Activated naive CD4-positive, alpha-beta T cell treated with anti-CD3 and anti-CD28 coated beads for 36 hours (primary cell): ENCODE results near the gene SNX14. TPM values are rescaled to one million over a fixed set of nuclear protein-coding genes. Genes with fewer than 3 reads are reported as not detected.
"Not testable (repeated sequence)": the region's sequence is repeated elsewhere in the genome, so short reads cannot be mapped to it uniquely, and the experiment has no call there.

Source experiments
- CTCF ChIA-PET: fragments of 350-600 bp; sonication (Branson Sonifier 250); formaldehyde crosslinking; loops from one replicate; lab custom pipeline; 2021; ENCODE audit warnings: antibody characterized with exemption; lab: Charles Lee
- DNase-seq: peaks from one replicate; pipeline ENCODE4 v3.0.0-alpha.2; 2020
- H3K27ac Mint-ChIP-seq: one replicate; pipeline ENCODE4 v1.8.0; 2021; ENCODE audit warnings: mild to moderate bottlenecking, mixed read lengths
- H3K27me3 Mint-ChIP-seq: one replicate; pipeline ENCODE4 v1.8.0; 2021; ENCODE audit warnings: low read depth, mixed read lengths
- H3K36me3 Mint-ChIP-seq: one replicate; pipeline ENCODE4 v1.8.0; 2021; ENCODE audit warnings: low read depth, mixed read lengths
- H3K4me1 Mint-ChIP-seq: one replicate; pipeline ENCODE4 v1.8.0; 2021; ENCODE audit warnings: low read depth, mixed read lengths
- H3K4me3 Mint-ChIP-seq: one replicate; pipeline ENCODE4 v1.8.0; 2021; ENCODE audit warnings: mild to moderate bottlenecking, moderate library complexity, mixed read lengths
- H3K9me3 Mint-ChIP-seq: one replicate; pipeline ENCODE4 v1.8.0; 2021; ENCODE audit warnings: mixed read lengths
- intact Hi-C: fragments of 100-400 bp; cut with micrococcal nuclease; formaldehyde crosslinking; loops from one replicate; pipeline ENCODE4 v1.15.1; 2023
- total RNA-seq, 2 experiments: library from RNA; stranded (reverse); gene quantifications; one replicate each; pipeline ENCODE4 v1.2.3, GENCODE V29; 2021

Gene SNX14
- total RNA-seq, result 10 to 100 TPM; 18.8 to 22.6 TPM

GRCh38 chr6:85593438-85594196, at the start of gene SNX14:
Gene SNX14, minus strand, starts transcription at chr6:85593858. Its CDS starts 140 bp downstream, at chr6:85593718.
- peaks cover 12% of the 10 kb centered on the region for H3K36me3 Mint-ChIP-seq

GRCh38 chr6:85642774-85643536, 49.3 kb upstream of the SNX14 start, which contains the start of gene SYNCRIP:
Gene SYNCRIP, minus strand, starts transcription at chr6:85642886. Its CDS starts 1,447 bp downstream, at chr6:85641439.
- CTCF ChIA-PET, result interaction anchor here (0.6 to 2.7 kb wide), 5 partner anchors 21 to 36 kb away, joined by 3 to 14 read pairs (median 4); no protein-coding TSS in a partner anchor
- DNase-seq, result peak; percentile 98
- peaks cover 37% of the 10 kb centered on the region for H3K4me1 Mint-ChIP-seq
- H3K4me3 Mint-ChIP-seq, result peak within 1 kb of the TSS; percentile 84
- H3K36me3 Mint-ChIP-seq, result peaks cover 44% of the 10 kb centered on the region
- peak within 1 kb of the TSS; percentile 99 for H3K27ac Mint-ChIP-seq
- intact Hi-C loops, result loop anchor here (1.0 to 5.0 kb wide), 6 partner anchors 35 to 1784 kb away; partner anchors contain the start of genes CEP162, CYB5R4 and ZNF292
- H3K27me3 Mint-ChIP-seq, result no peaks in the 10 kb centered on the region
- H3K9me3 Mint-ChIP-seq, result no peaks in the 10 kb centered on the region

More at GRCh38 chr6:85593438-85594196, at the start of gene SNX14:
- peaks cover 30% of the 10 kb centered on the region for H3K4me1 Mint-ChIP-seq
- no peaks in the 10 kb centered on the region for H3K27me3 Mint-ChIP-seq
- DNase-seq, result peak; percentile 77
- H3K27ac Mint-ChIP-seq, result peak within 1 kb of the TSS; percentile 94
- no peaks in the 10 kb centered on the region for H3K9me3 Mint-ChIP-seq
- CTCF ChIA-PET, result interaction anchor here (1.0 to 1.3 kb wide), 2 partner anchors 58 to 111 kb away, joined by 3 to 4 read pairs; no protein-coding TSS in a partner anchor
- H3K4me3 Mint-ChIP-seq, result peak within 1 kb of the TSS; percentile 93
- intact Hi-C loops, result loop anchor here (1.0 to 5.0 kb wide), 7 partner anchors 16 to 1564 kb away; partner anchors contain the start of genes CEP162 and ZNF292

GRCh38 chr6:85641897-85642773, 48.5 kb upstream of the SNX14 start:
- Mint-ChIP-seq H3K4me1 (peaks cover 45% of the 10 kb centered on the region), H3K4me3 (peak overlapping the region; percentile 84), H3K9me3 (no peaks in the 10 kb centered on the region), H3K36me3 (peaks cover 52% of the 10 kb centered on the region), H3K27ac (peak overlapping the region; percentile 99), H3K27me3 (no peaks in the 10 kb centered on the region)
- CTCF ChIA-PET, result interaction anchor here (1.3 to 3.4 kb wide), 5 partner anchors 28 to 37 kb away, joined by 3 to 17 read pairs (median 7); no protein-coding TSS in a partner anchor
- peak; percentile 61 for DNase-seq
- intact Hi-C loops, result loop anchor here (2.0 to 5.0 kb wide), 3 partner anchors 17 to 1415 kb away; partner anchors contain the start of gene CEP162

GRCh38 chr6:85641522-85641896, 47.9 kb upstream of the SNX14 start:
- H3K9me3 Mint-ChIP-seq, result no peaks in the 10 kb centered on the region
- no peak for DNase-seq
- CTCF ChIA-PET, result interaction anchor here (1.2 to 3.4 kb wide), 2 partner anchors 10 to 36 kb away, joined by 5 to 17 read pairs; no protein-coding TSS in a partner anchor
- peaks cover 49% of the 10 kb centered on the region for H3K4me1 Mint-ChIP-seq
- peak overlapping the region; percentile 93 for H3K27ac Mint-ChIP-seq
- H3K27me3 Mint-ChIP-seq, result no peaks in the 10 kb centered on the region
- peak overlapping the region; percentile 84 for H3K4me3 Mint-ChIP-seq
- intact Hi-C loops, result loop anchor here (2.0 to 5.0 kb wide), 3 partner anchors 17 to 1414 kb away; partner anchors contain the start of gene CEP162
- H3K36me3 Mint-ChIP-seq, result peaks cover 57% of the 10 kb centered on the region

GRCh38 chr6:85640821-85641220, 47.2 kb upstream of the SNX14 start:
- CTCF ChIA-PET, result interaction anchor here (0.6 to 3.4 kb wide), 4 partner anchors 9 to 112 kb away, joined by 3 to 17 read pairs (median 4); no protein-coding TSS in a partner anchor
- intact Hi-C loops, result loop anchor here (2.0 to 5.0 kb wide), 3 partner anchors 16 to 1414 kb away; partner anchors contain the start of gene CEP162
- peak overlapping the region; percentile 84 for H3K4me3 Mint-ChIP-seq

GRCh38 chr6:85637579-85637978, 43.9 kb upstream of the SNX14 start:
- Mint-ChIP-seq H3K36me3 (peaks cover 70% of the 10 kb centered on the region), H3K27me3 (no peaks in the 10 kb centered on the region), H3K27ac (no peak overlapping the region), H3K4me3 (peak overlapping the region; percentile 24), H3K4me1 (peaks cover 58% of the 10 kb centered on the region), H3K9me3 (no peaks in the 10 kb centered on the region)
- CTCF ChIA-PET, result no interaction called here
- intact Hi-C loops, result no loop called here
- DNase-seq, result no peak

More at GRCh38 chr6:85640821-85641220, 47.2 kb upstream of the SNX14 start:
- Mint-ChIP-seq H3K27ac (peak overlapping the region; percentile 93), H3K27me3 (no peaks in the 10 kb centered on the region), H3K36me3 (peaks cover 58% of the 10 kb centered on the region), H3K4me1 (peaks cover 51% of the 10 kb centered on the region), H3K9me3 (no peaks in the 10 kb centered on the region)
- no peak for DNase-seq

GRCh38 chr6:85632164-85632942, 38.7 kb upstream of the SNX14 start:
- no peak overlapping the region for H3K27ac Mint-ChIP-seq
- H3K4me3 Mint-ChIP-seq, result no peak overlapping the region
- CTCF ChIA-PET, result interaction anchor here (1.5 to 1.6 kb wide), 2 partner anchors 9 to 36 kb away, joined by 5 read pairs; no protein-coding TSS in a partner anchor
- no peaks in the 10 kb centered on the region for H3K9me3 Mint-ChIP-seq
- H3K36me3 Mint-ChIP-seq, result peaks cover 64% of the 10 kb centered on the region
- intact Hi-C loops, result no loop called here
- DNase-seq, result no peak
- peaks cover 52% of the 10 kb centered on the region for H3K4me1 Mint-ChIP-seq
- H3K27me3 Mint-ChIP-seq, result no peaks in the 10 kb centered on the region

GRCh38 chr6:85631117-85631516, 37.5 kb upstream of the SNX14 start:
- not testable (repeated sequence) for H3K27ac Mint-ChIP-seq, H3K4me3 Mint-ChIP-seq, DNase-seq, H3K9me3 Mint-ChIP-seq, H3K27me3 Mint-ChIP-seq
- CTCF ChIA-PET, result interaction anchor here (1.5 to 1.6 kb wide), 2 partner anchors 10 to 35 kb away, joined by 5 read pairs; no protein-coding TSS in a partner anchor
- intact Hi-C loops, result loop anchor here (2.0 kb wide), 1 partner anchor 14 kb away; no protein-coding TSS in a partner anchor
- H3K36me3 Mint-ChIP-seq, result peaks cover 59% of the 10 kb centered on the region
- peaks cover 51% of the 10 kb centered on the region for H3K4me1 Mint-ChIP-seq

GRCh38 chr6:85628353-85628752, 34.7 kb upstream of the SNX14 start:
- H3K4me1 Mint-ChIP-seq, result peaks cover 51% of the 10 kb centered on the region
- no peaks in the 10 kb centered on the region for H3K27me3 Mint-ChIP-seq
- CTCF ChIA-PET, result no interaction called here

GRCh38 chr6:85620308-85620707, 26.6 kb upstream of the SNX14 start:
- peaks cover 35% of the 10 kb centered on the region for H3K4me1 Mint-ChIP-seq
- H3K27me3 Mint-ChIP-seq, result no peaks in the 10 kb centered on the region
- H3K4me3 Mint-ChIP-seq, result no peak overlapping the region
- H3K27ac Mint-ChIP-seq, result peak overlapping the region; percentile 10
- no peak for DNase-seq
- H3K9me3 Mint-ChIP-seq, result no peaks in the 10 kb centered on the region
- CTCF ChIA-PET, result no interaction called here
- H3K36me3 Mint-ChIP-seq, result peaks cover 73% of the 10 kb centered on the region
- intact Hi-C loops, result no loop called here

More at GRCh38 chr6:85628353-85628752, 34.7 kb upstream of the SNX14 start:
- DNase-seq, result no peak
- no peaks in the 10 kb centered on the region for H3K9me3 Mint-ChIP-seq
- H3K4me3 Mint-ChIP-seq, result no peak overlapping the region
- intact Hi-C loops, result no loop called here
- H3K27ac Mint-ChIP-seq, result no peak overlapping the region
- peaks cover 71% of the 10 kb centered on the region for H3K36me3 Mint-ChIP-seq
